Neutrophil (primary cell): ENCODE data around the gene ABCA1.

ENCODE experiments used
- H3K27ac ChIP-seq: fragments of 200-600 bp; sonication (generic); 2 replicates; pipeline ENCODE4 v1.5.1; 2016; ENCODE audit warnings: mild to moderate bottlenecking, moderate library complexity
- H3K27me3 ChIP-seq: fragments of 200-600 bp; sonication (generic); 2 replicates; pipeline ENCODE4 v1.6.0; 2016; ENCODE audit warnings: mild to moderate bottlenecking
- H3K36me3 ChIP-seq: fragments of 200-600 bp; sonication (generic); 2 replicates; pipeline ENCODE4 v1.5.1; 2017
- H3K4me1 ChIP-seq, 2 experiments: fragments of 200-600 bp in 1 of 2; sonication (generic) in 1 of 2; 1 replicate in 1 of 2; 2 replicates in 1 of 2; pipeline versions ENCODE4 v1.5.1 to v1.6.1; 2013 to 2016; ENCODE audit warnings: low read depth in 1 of 2, low read length in 1 of 2, mild to moderate bottlenecking in 1 of 2, moderate library complexity in 1 of 2; ENCODE audit not compliant: control insufficient read depth in 1 of 2, insufficient read depth in 1 of 2
- H3K4me3 ChIP-seq, 2 experiments: fragments of 200-600 bp in 1 of 2; sonication (generic) in 1 of 2; 1 replicate in 1 of 2; 2 replicates in 1 of 2; pipeline ENCODE4 v1.5.1; 2013 to 2016; ENCODE audit warnings: low read depth in 1 of 2, low read length in 1 of 2, mild to moderate bottlenecking in 1 of 2, moderate library complexity in 1 of 2
- H3K9me3 ChIP-seq: fragments of 200-600 bp; sonication (generic); 2 replicates; pipeline ENCODE4 v1.5.1; 2016
- CTCF ChIP-seq: fragments of 200-600 bp; sonication (generic); IDR thresholded peaks from 2 replicates; pipeline ENCODE4 v1.5.1; 2016; ENCODE audit warnings: antibody characterized with exemption

Gene ABCA1

GRCh38 chr9:104815851-104816565, 111.9 kb downstream of the ABCA1 start:
- peaks cover 100% of the 10 kb centered on the region for H3K36me3 ChIP-seq
- H3K27ac ChIP-seq = no peak overlapping the region
- H3K4me3 ChIP-seq = no peak overlapping the region
- no peak for TF ChIP-seq CTCF
- no peaks in the 10 kb centered on the region for H3K27me3 ChIP-seq
- no peaks in the 10 kb centered on the region for H3K9me3 ChIP-seq
- no peaks in the 10 kb centered on the region for H3K4me1 ChIP-seq

- Histone ChIP-seq H3K9me3 (no peaks in the 10 kb centered on the region), H3K36me3 (peaks cover 98% of the 10 kb centered on the region), H3K27ac (no peak overlapping the region), H3K4me1 (no peaks in the 10 kb centered on the region), H3K27me3 (no peaks in the 10 kb centered on the region), H3K4me3 (no peak overlapping the region)
- no peak for TF ChIP-seq CTCF
Observed at GRCh38 chr9:104810421-104811339, 117.3 kb downstream of the ABCA1 start.

- H3K4me3 ChIP-seq = no peak overlapping the region
- H3K9me3 ChIP-seq = no peaks in the 10 kb centered on the region
- no peaks in the 10 kb centered on the region for H3K27me3 ChIP-seq
- peaks cover 98% of the 10 kb centered on the region for H3K36me3 ChIP-seq
- no peaks in the 10 kb centered on the region for H3K4me1 ChIP-seq
- no peak for TF ChIP-seq CTCF
- H3K27ac ChIP-seq = no peak overlapping the region
Observed at GRCh38 chr9:104808035-104808614, 119.8 kb downstream of the ABCA1 start.

GRCh38 chr9:104805441-104805840, 122.5 kb downstream of the ABCA1 start:
- Histone ChIP-seq H3K27me3 (no peaks in the 10 kb centered on the region), H3K27ac (no peak overlapping the region), H3K9me3 (no peaks in the 10 kb centered on the region), H3K4me1 (no peaks in the 10 kb centered on the region), H3K36me3 (peaks cover 98% of the 10 kb centered on the region), H3K4me3 (no peak overlapping the region)
- no peak for TF ChIP-seq CTCF

GRCh38 chr9:104802906-104803305, 125.0 kb downstream of the ABCA1 start:
- Histone ChIP-seq H3K27ac (no peak overlapping the region), H3K27me3 (no peaks in the 10 kb centered on the region), H3K36me3 (peaks cover 99% of the 10 kb centered on the region), H3K9me3 (no peaks in the 10 kb centered on the region), H3K4me1 (no peaks in the 10 kb centered on the region), H3K4me3 (no peak overlapping the region)
- no peak for TF ChIP-seq CTCF
